HEK293 (cell line): ENCODE measurements around the gene HOXC5.

ENCODE experiments used
- CTCF ChIA-PET: fragments of 350-600 bp; formaldehyde crosslinking; extraction: SDS; loops from one replicate; lab custom pipeline; 2021; ENCODE audit warnings: antibody characterized with exemption; lab: Yijun Ruan, JAX
- POLR2A ChIA-PET: fragments of 300-600 bp; formaldehyde crosslinking; extraction: SDS; loops from one replicate; lab custom pipeline; 2020; ENCODE audit warnings: antibody characterized with exemption, inconsistent platforms; lab: Yijun Ruan, JAX
- H3K27ac ChIP-seq: fragments of 200-500 bp; sonication (Bioruptor generic); 2 replicates; pipeline ENCODE4 v1.5.1; 2014; ENCODE audit warnings: low read depth, low read length, control low read depth, inconsistent platforms; ENCODE audit errors: extremely low read depth
- H3K36me3 ChIP-seq, 2 experiments: fragments of 200-500 bp in 1 of 2; sonication (Bioruptor generic) in 1 of 2; 1 replicate in 1 of 2; 2 replicates in 1 of 2; pipeline ENCODE4 v1.5.1; 2014 to 2017; ENCODE audit warnings: inconsistent platforms in 2 of 2, low read length in 2 of 2; ENCODE audit not compliant: control insufficient read depth in 2 of 2, insufficient read depth in 1 of 2
- H3K4me1 ChIP-seq: fragments of 200-500 bp; sonication (Bioruptor generic); 2 replicates; pipeline ENCODE4 v1.5.1; 2014; ENCODE audit warnings: mild to moderate bottlenecking, low read length, inconsistent platforms; ENCODE audit not compliant: control insufficient read depth, insufficient read depth
- H3K4me3 ChIP-seq: 2 replicates; pipeline ENCODE4 v1.5.1; 2011; ENCODE audit warnings: low read depth, mild to moderate bottlenecking, control low read depth, low read length, moderate library complexity
- H3K9me3 ChIP-seq: fragments of 200-500 bp; sonication (Bioruptor generic); 2 replicates; pipeline ENCODE4 v1.5.1; 2014; ENCODE audit warnings: low read depth, low read length, inconsistent platforms; ENCODE audit not compliant: control insufficient read depth, insufficient read depth
- GLI2 ChIP-seq: fragments of 450-650 bp; formaldehyde crosslinking; IDR thresholded peaks from 2 replicates; pipeline ENCODE4; 2017; ENCODE audit warnings: missing biosample characterization, missing genetic modification characterization, low read depth, borderline replicate concordance
- HOXA7 ChIP-seq: sonication (generic); formaldehyde crosslinking; IDR thresholded peaks from 2 replicates; pipeline ENCODE4 v1.8.1; 2022; ENCODE audit warnings: missing genetic modification reagents, borderline replicate concordance
- HOXD13 ChIP-seq: sonication (generic); formaldehyde crosslinking; IDR thresholded peaks from 2 replicates; pipeline ENCODE4 v1.8.0; 2022; ENCODE audit warnings: missing genetic modification reagents, borderline replicate concordance
- IKZF3 ChIP-seq: fragments of 450-650 bp; IDR thresholded peaks from 2 replicates; pipeline ENCODE4 v1.5.0; 2018; ENCODE audit warnings: missing biosample characterization, mild to moderate bottlenecking, missing genetic modification characterization, moderate library complexity
- KLF1 ChIP-seq: fragments of 450-650 bp; formaldehyde crosslinking; IDR thresholded peaks from 2 replicates; pipeline ENCODE4 v1.5.1; 2016; ENCODE audit warnings: missing biosample characterization, missing genetic modification characterization
- KLF8 ChIP-seq: fragments of 450-650 bp; formaldehyde crosslinking; IDR thresholded peaks from 2 replicates; pipeline ENCODE4 v1.5.1; 2016; ENCODE audit warnings: missing biosample characterization, missing genetic modification characterization
- MZF1 ChIP-seq: fragments of 450-650 bp; formaldehyde crosslinking; IDR thresholded peaks from 2 replicates; pipeline ENCODE4 v1.5.1; 2017; ENCODE audit warnings: missing biosample characterization, missing genetic modification characterization, borderline replicate concordance
- REPIN1 ChIP-seq: fragments of 450-650 bp; formaldehyde crosslinking; IDR thresholded peaks from 2 replicates; pipeline ENCODE4 v1.5.1; 2017; ENCODE audit warnings: missing biosample characterization, missing genetic modification characterization, low read depth
- TRIM28 ChIP-seq: IDR thresholded peaks from 2 replicates; pipeline ENCODE4 v1.6.1; 2011; ENCODE audit warnings: low read length, control low read depth, borderline replicate concordance
- ZBTB1 ChIP-seq: fragments of 450-650 bp; formaldehyde crosslinking; IDR thresholded peaks from 2 replicates; pipeline ENCODE4 v1.5.1; 2016; ENCODE audit warnings: missing biosample characterization, missing genetic modification characterization
- ZBTB21 ChIP-seq: fragments of 450-650 bp; formaldehyde crosslinking; IDR thresholded peaks from 2 replicates; pipeline ENCODE4 v1.5.1; 2017; ENCODE audit warnings: missing biosample characterization, missing genetic modification characterization
- ZNF10 ChIP-seq: fragments of 450-650 bp; formaldehyde crosslinking; IDR thresholded peaks from 2 replicates; pipeline ENCODE4 v1.5.1; 2017; ENCODE audit warnings: missing biosample characterization, missing genetic modification characterization
- ZNF114 ChIP-seq: fragments of 450-650 bp; formaldehyde crosslinking; IDR thresholded peaks from 2 replicates; pipeline ENCODE4 v1.5.0; 2017; ENCODE audit warnings: missing biosample characterization, missing genetic modification characterization
- ZNF121 ChIP-seq: fragments of 450-650 bp; formaldehyde crosslinking; IDR thresholded peaks from 2 replicates; pipeline ENCODE4 v1.5.1; 2016; ENCODE audit warnings: missing biosample characterization, missing genetic modification characterization
- ZNF202 ChIP-seq: fragments of 450-650 bp; formaldehyde crosslinking; IDR thresholded peaks from 2 replicates; pipeline ENCODE4 v1.5.1; 2016; ENCODE audit warnings: missing biosample characterization, missing genetic modification characterization, borderline replicate concordance
- ZNF214 ChIP-seq: fragments of 450-650 bp; formaldehyde crosslinking; IDR thresholded peaks from 2 replicates; pipeline ENCODE4 v1.5.1; 2017; ENCODE audit warnings: missing biosample characterization, mild to moderate bottlenecking, missing genetic modification characterization, borderline replicate concordance
- ZNF266 ChIP-seq: fragments of 450-650 bp; formaldehyde crosslinking; IDR thresholded peaks from 2 replicates; pipeline ENCODE4 v1.5.1; 2016; ENCODE audit warnings: missing biosample characterization, missing genetic modification characterization, low read depth
- ZNF350 ChIP-seq: fragments of 450-650 bp; formaldehyde crosslinking; IDR thresholded peaks from 2 replicates; pipeline ENCODE4 v1.5.0; 2017; ENCODE audit warnings: missing biosample characterization, mild to moderate bottlenecking, missing genetic modification characterization
- ZNF366 ChIP-seq: fragments of 450-650 bp; formaldehyde crosslinking; conservative IDR thresholded peaks from 2 replicates; pipeline ENCODE4 v1.5.1; 2016; ENCODE audit warnings: missing biosample characterization, missing genetic modification characterization
- ZNF426 ChIP-seq: fragments of 450-650 bp; formaldehyde crosslinking; IDR thresholded peaks from 2 replicates; pipeline ENCODE4 v1.5.1; 2017; ENCODE audit warnings: missing biosample characterization, missing genetic modification characterization, mild to moderate bottlenecking, inconsistent platforms, moderate library complexity
- ZNF473 ChIP-seq: fragments of 450-650 bp; formaldehyde crosslinking; IDR thresholded peaks from 2 replicates; pipeline ENCODE4 v1.5.1; 2017; ENCODE audit warnings: missing biosample characterization, missing genetic modification characterization
- ZNF530 ChIP-seq: fragments of 450-650 bp; formaldehyde crosslinking; IDR thresholded peaks from 2 replicates; pipeline ENCODE4 v1.5.1; 2016; ENCODE audit warnings: low read depth, missing biosample characterization, missing genetic modification characterization
- ZNF623 ChIP-seq: fragments of 450-650 bp; formaldehyde crosslinking; IDR thresholded peaks from 2 replicates; pipeline ENCODE4 v1.5.1; 2016; ENCODE audit warnings: missing biosample characterization, missing genetic modification characterization
- ZNF664 ChIP-seq: fragments of 450-650 bp; formaldehyde crosslinking; IDR thresholded peaks from 2 replicates; pipeline ENCODE4 v1.5.1; 2016; ENCODE audit warnings: missing biosample characterization, missing genetic modification characterization
- ZNF791 ChIP-seq: fragments of 450-650 bp; formaldehyde crosslinking; IDR thresholded peaks from 2 replicates; pipeline ENCODE4 v1.5.1; 2016; ENCODE audit warnings: missing biosample characterization, missing genetic modification characterization
- TF ChIP-seq, protein P1 (sequence below): fragments of 450-650 bp; formaldehyde crosslinking; IDR thresholded peaks from 2 replicates; pipeline ENCODE4 v1.5.1; 2016; ENCODE audit warnings: missing biosample characterization, missing genetic modification characterization
- TF ChIP-seq, protein P2 (sequence below): fragments of 450-650 bp; formaldehyde crosslinking; IDR thresholded peaks from 2 replicates; pipeline ENCODE4 v1.5.1; 2017; ENCODE audit warnings: missing biosample characterization, missing genetic modification characterization
- TF ChIP-seq, protein P3 (sequence below): fragments of 450-650 bp; formaldehyde crosslinking; IDR thresholded peaks from 2 replicates; pipeline ENCODE4 v1.5.1; 2016; ENCODE audit warnings: missing biosample characterization, missing genetic modification characterization

HOXC5 gene

DNA sequence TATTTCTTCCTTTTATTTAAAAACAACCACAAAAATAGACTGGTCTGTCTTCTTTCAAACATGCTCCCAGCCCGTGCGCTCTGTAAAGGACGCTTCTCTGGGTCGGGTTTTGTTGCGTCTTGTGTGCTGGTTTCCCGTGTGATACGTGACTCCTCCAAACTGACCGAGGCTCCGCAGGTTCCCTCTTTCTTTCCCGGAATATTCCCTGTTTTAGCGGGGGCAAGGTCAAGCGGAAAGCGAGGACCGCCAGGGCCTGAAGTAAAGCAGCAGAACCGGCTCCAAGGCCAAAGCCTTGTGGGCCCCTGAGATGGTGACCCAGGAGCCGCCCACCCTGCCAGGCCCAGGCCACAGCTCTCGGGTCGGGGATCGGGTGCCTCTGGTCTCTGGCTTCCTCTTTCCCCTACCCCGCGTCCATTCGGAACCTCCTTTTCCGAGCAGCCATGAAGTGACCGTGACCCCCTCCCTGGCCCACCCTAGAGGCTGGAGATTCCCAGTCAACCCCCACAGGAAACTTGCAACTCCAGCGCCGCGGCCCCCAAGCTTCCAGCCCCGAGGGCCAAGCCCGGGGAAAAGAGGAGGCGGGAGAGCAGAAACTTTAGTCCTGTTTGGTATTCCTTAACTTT lies 48.8 kb upstream of the HOXC5 start:
- H3K36me3 ChIP-seq: no peaks in the 10 kb centered on the region
- POLR2A ChIA-PET: interaction anchor here (2.5 kb wide), 1 partner anchor 16 kb away, joined by 16 read pairs; the partner anchor contains the start of gene HOXC9
- CTCF ChIA-PET: interaction anchor here (1.5 to 5.8 kb wide), 10 partner anchors 9 to 231 kb away, joined by 6 to 88 read pairs (median 12); partner anchors contain the start of genes HOXC9 and SMUG1
- H3K4me3 ChIP-seq: no peak overlapping the region
- TF ChIP-seq, protein P1, sequence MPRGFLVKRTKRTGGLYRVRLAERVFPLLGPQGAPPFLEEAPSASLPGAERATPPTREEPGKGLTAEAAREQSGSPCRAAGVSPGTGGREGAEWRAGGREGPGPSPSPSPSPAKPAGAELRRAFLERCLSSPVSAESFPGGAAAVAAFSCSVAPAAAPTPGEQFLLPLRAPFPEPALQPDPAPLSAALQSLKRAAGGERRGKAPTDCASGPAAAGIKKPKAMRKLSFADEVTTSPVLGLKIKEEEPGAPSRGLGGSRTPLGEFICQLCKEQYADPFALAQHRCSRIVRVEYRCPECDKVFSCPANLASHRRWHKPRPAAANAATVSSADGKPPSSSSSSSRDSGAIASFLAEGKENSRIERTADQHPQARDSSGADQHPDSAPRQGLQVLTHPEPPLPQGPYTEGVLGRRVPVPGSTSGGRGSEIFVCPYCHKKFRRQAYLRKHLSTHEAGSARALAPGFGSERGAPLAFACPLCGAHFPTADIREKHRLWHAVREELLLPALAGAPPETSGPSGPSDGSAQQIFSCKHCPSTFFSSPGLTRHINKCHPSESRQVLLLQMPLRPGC (tag by site-specific recombination): no peak
- no peak for TF ChIP-seq HOXD13 (CRISPR knock-in tag)
- TF ChIP-seq ZBTB21 (tag by site-specific recombination): no peak
- TF ChIP-seq ZNF791: no peak
- no peak for TF ChIP-seq MZF1 (tag by site-specific recombination)
- no peak for TF ChIP-seq ZNF214
- no peak for TF ChIP-seq ZNF664 (tag by site-specific recombination)
- TF ChIP-seq ZNF114: no peak
- no peak for TF ChIP-seq KLF8 (tag by site-specific recombination)
- no peak for TF ChIP-seq ZNF366 (tag by site-specific recombination)
- TF ChIP-seq REPIN1 (tag by site-specific recombination): no peak
- TF ChIP-seq HOXA7 (CRISPR knock-in tag): no peak
- TF ChIP-seq ZNF266 (tag by site-specific recombination): no peak
- TF ChIP-seq ZNF623 (tag by site-specific recombination): no peak
- TF ChIP-seq ZNF10 (tag by site-specific recombination): no peak
- no peaks in the 10 kb centered on the region for H3K9me3 ChIP-seq
- H3K4me1 ChIP-seq: peaks cover 23% of the 10 kb centered on the region
- H3K27ac ChIP-seq: peak overlapping the region; percentile 47; the same call in 1 of the 2 replicates

DNA sequence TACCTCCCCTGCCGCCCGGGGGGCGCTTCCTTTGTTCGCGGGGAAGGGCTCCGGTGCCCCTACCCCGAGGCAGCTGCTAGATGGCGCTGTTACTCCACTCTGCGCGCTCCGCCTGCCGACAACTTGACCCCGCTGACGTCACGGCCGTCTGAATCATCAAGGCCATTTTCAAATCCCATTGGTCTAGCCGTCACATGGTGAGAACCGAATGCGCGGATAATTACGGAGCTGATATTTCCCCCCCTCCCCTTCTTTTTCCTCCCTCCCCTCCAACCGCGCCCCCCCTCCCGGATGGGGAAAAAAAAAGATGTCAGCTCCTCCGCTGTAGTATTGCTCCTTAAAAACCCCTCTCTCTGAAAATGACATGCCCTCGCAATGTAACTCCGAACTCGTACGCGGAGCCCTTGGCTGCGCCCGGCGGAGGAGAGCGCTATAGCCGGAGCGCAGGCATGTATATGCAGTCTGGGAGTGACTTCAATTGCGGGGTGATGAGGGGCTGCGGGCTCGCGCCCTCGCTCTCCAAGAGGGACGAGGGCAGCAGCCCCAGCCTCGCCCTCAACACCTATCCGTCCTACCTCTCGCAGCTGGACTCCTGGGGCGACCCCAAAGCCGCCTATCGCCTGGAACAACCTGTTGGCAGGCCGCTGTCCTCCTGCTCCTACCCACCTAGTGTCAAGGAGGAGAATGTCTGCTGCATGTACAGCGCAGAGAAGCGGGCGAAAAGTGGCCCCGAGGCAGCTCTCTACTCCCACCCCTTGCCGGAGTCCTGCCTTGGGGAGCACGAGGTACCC lies 47.8 kb upstream of the HOXC5 start, which contains the start of gene HOXC10:
HOXC10 (plus strand) TSS at position 246 of the 791 bp plus-strand sequence; CDS start at position 360, 114 bp downstream.
- Histone ChIP-seq H3K4me1 (peaks cover 25% of the 10 kb centered on the region), H3K27ac (peak within 1 kb of the TSS; percentile 90), H3K9me3 (no peaks in the 10 kb centered on the region), H3K4me3 (peak within 1 kb of the TSS; percentile 32), H3K36me3 (no peaks in the 10 kb centered on the region)
- ChIA-PET CTCF (interaction anchor here (0.6 to 5.8 kb wide), 42 partner anchors 8 to 479 kb away, joined by 3 to 88 read pairs (median 5); partner anchors contain the start of genes HOXC13, HOXC8, HOXC9 and SMUG1), POLR2A (interaction anchor here (0.5 to 2.5 kb wide), 6 partner anchors 10 to 200 kb away, joined by 3 to 16 read pairs (median 6); partner anchors contain the start of genes HOXC13 and HOXC9)
- TF ChIP-seq, protein P1 (tag by site-specific recombination): peak; percentile 71
- TF ChIP-seq, protein P2, sequence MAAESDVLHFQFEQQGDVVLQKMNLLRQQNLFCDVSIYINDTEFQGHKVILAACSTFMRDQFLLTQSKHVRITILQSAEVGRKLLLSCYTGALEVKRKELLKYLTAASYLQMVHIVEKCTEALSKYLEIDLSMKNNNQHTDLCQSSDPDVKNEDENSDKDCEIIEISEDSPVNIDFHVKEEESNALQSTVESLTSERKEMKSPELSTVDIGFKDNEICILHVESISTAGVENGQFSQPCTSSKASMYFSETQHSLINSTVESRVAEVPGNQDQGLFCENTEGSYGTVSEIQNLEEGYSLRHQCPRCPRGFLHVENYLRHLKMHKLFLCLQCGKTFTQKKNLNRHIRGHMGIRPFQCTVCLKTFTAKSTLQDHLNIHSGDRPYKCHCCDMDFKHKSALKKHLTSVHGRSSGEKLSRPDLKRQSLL: no peak; the same call in 1 of the 2 replicates
- TF ChIP-seq ZNF121 (tag by site-specific recombination): no peak
- TF ChIP-seq GLI2 (tag by site-specific recombination): no peak
- TF ChIP-seq, protein P3, sequence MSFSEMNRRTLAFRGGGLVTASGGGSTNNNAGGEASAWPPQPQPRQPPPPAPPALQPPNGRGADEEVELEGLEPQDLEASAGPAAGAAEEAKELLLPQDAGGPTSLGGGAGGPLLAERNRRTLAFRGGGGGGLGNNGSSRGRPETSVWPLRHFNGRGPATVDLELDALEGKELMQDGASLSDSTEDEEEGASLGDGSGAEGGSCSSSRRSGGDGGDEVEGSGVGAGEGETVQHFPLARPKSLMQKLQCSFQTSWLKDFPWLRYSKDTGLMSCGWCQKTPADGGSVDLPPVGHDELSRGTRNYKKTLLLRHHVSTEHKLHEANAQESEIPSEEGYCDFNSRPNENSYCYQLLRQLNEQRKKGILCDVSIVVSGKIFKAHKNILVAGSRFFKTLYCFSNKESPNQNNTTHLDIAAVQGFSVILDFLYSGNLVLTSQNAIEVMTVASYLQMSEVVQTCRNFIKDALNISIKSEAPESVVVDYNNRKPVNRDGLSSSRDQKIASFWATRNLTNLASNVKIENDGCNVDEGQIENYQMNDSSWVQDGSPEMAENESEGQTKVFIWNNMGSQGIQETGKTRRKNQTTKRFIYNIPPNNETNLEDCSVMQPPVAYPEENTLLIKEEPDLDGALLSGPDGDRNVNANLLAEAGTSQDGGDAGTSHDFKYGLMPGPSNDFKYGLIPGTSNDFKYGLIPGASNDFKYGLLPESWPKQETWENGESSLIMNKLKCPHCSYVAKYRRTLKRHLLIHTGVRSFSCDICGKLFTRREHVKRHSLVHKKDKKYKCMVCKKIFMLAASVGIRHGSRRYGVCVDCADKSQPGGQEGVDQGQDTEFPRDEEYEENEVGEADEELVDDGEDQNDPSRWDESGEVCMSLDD (tag by site-specific recombination): no peak
- TF ChIP-seq ZNF350 (tag by site-specific recombination): no peak
- no peak for TF ChIP-seq ZNF530 (tag by site-specific recombination)
- no peak for TF ChIP-seq KLF1
- TF ChIP-seq IKZF3: no peak
- TF ChIP-seq ZNF473 (tag by site-specific recombination): no peak
- no peak for TF ChIP-seq ZBTB1 (tag by site-specific recombination)
- no peak for TF ChIP-seq ZNF426 (tag by site-specific recombination)
- no peak for TF ChIP-seq ZNF202 (tag by site-specific recombination)
- TF ChIP-seq TRIM28: no peak
